K562 (cell line): Measurements from ENCODE around the gene RBM12. TPM values are rescaled to one million over a fixed set of nuclear protein-coding genes. Genes with fewer than 3 reads are reported as not detected.
A peak's percentile ranks its signal among the peaks of the same experiment; 100 is the strongest.

Experiments
- BHLHE40 ChIP-seq: IDR thresholded peaks from 2 replicates; pipeline ENCODE4 v1.6.1; 2011; ENCODE audit warnings: low read length, improper control_type of control experiment
- BRF2 ChIP-seq: IDR thresholded peaks from 3 replicates; pipeline ENCODE4 v1.6.1; 2011; ENCODE audit warnings: borderline replicate concordance, mild to moderate bottlenecking; ENCODE audit not compliant: insufficient read length, insufficient read depth
- FOXP4 ChIP-seq: sonication (generic); formaldehyde crosslinking; IDR thresholded peaks from 2 replicates; pipeline ENCODE4 v1.8.0; 2022; ENCODE audit warnings: mild to moderate bottlenecking, missing genetic modification reagents, borderline replicate concordance
- GATAD2A ChIP-seq: fragments of 450-650 bp; IDR thresholded peaks from 2 replicates; pipeline ENCODE4 v1.6.1; 2017
- HDAC1 ChIP-seq, 2 experiments: fragments of 450-650 bp; IDR thresholded peaks; 2 replicates each; pipeline ENCODE4 v1.6.1; 2016 to 2017; ENCODE audit warnings: inconsistent platforms in 1 of 2, mild to moderate bottlenecking in 1 of 2, moderate library complexity in 1 of 2
- ID3 ChIP-seq, 2 experiments: fragments of 250-450 bp in 1 of 2; fragments of 450-650 bp in 1 of 2; sonication (Bioruptor Pico) in 1 of 2; IDR thresholded peaks; 2 replicates each; pipeline versions ENCODE4 v1.6.1 to v1.8.0; 2016 to 2021; ENCODE audit warnings: mild to moderate bottlenecking in 2 of 2, moderate library complexity in 2 of 2, missing compliant biosample characterization in 1 of 2, missing genetic modification characterization in 1 of 2
- NFE2L1 ChIP-seq: fragments of 450-650 bp; IDR thresholded peaks from 2 replicates; pipeline ENCODE4 v1.6.1; 2016; ENCODE audit warnings: missing genetic modification characterization, low read depth, mild to moderate bottlenecking, missing compliant biosample characterization, moderate library complexity, borderline replicate concordance
- STAT6 ChIP-seq: sonication (generic); formaldehyde crosslinking; IDR thresholded peaks from 2 replicates; pipeline ENCODE4 v1.8.1; 2023; ENCODE audit warnings: mild to moderate bottlenecking, missing genetic modification reagents
- ZNF609 ChIP-seq: sonication (generic); formaldehyde crosslinking; IDR thresholded peaks from 2 replicates; pipeline ENCODE4 v1.8.1; 2023; ENCODE audit warnings: missing genetic modification reagents, mild to moderate bottlenecking, borderline replicate concordance
- ZNF639 ChIP-seq, 2 experiments: fragments of 200-800 bp in 1 of 2; sonication (Bioruptor generic) in 1 of 2; sonication (generic) in 1 of 2; formaldehyde crosslinking in 1 of 2; IDR thresholded peaks in 1 of 2; conservative IDR thresholded peaks in 1 of 2; 2 replicates each; pipeline versions ENCODE4 v1.5.0 to v1.6.1; 2016 to 2020; ENCODE audit warnings: missing compliant biosample characterization in 1 of 2, missing genetic modification characterization in 1 of 2, missing genetic modification reagents in 1 of 2
- ZNF695 ChIP-seq: fragments of 450-650 bp; formaldehyde crosslinking; IDR thresholded peaks from 2 replicates; pipeline ENCODE4 v1.4.0; 2020; ENCODE audit warnings: mild to moderate bottlenecking, moderate library complexity
- polyA plus RNA-seq, 8 experiments: library from polyadenylated mRNA; depleted of rRNA in 4 of 8; stranded (reverse) in 5 of 8; unstranded in 3 of 8; fragments of >200 nt; fragmentation: Nextera tagmentation in 2 of 8; fragmentation: Illumina TruSeq in 1 of 8; extraction: Ambion mirVana in 2 of 8; extraction: Trizol in 1 of 8; gene quantifications; 2 replicates each; pipeline versions ENCODE4 v1.2.1 to v1.2.3, GENCODE V29; 2011 to 2014; ENCODE audit warnings: inconsistent platforms in 1 of 8, missing spikeins in 1 of 8
- total RNA-seq, 7 experiments: library from RNA; depleted of rRNA in 6 of 7; stranded (reverse); fragments of >200 nt in 6 of 7; fragmentation: Illumina TruSeq in 2 of 7; extraction: Trizol in 2 of 7; gene quantifications; 2 replicates each; pipeline versions ENCODE4 v1.2.1 to v1.2.3, GENCODE V29; 2011 to 2021; ENCODE audit warnings: low replicate concordance in 1 of 7

The RBM12 gene
- total and polyA plus RNA-seq, 9 of the 15 experiments (the other 6 are each of a cell fraction or from before 2014, with no cell fraction given) = 5.0 to 162 (median 73.3) TPM

- TF ChIP-seq ZNF639 (CRISPR knock-in tag; conservative IDR thresholded peaks at IDR 0.05 in 1 of 2, IDR thresholded peaks at IDR 0.05 in 1 of 2) (peak in 1 of 2 experiments; percentile 77; a peak in 2 of 4 replicates), STAT6 (CRISPR knock-in tag) (peak; percentile 63), ID3 (CRISPR knock-in tag; IDR thresholded peaks at IDR 0.05) (no peak), ID3 (tag; IDR thresholded peaks at IDR 0.05) (peak; percentile 50; the same call in 1 of the 2 replicates), HDAC1 (IDR thresholded peaks at IDR 0.05) (peak in 1 of 2 experiments; percentile 36; a peak in 2 of 4 replicates), BRF2 (no peak), ZNF609 (no peak), ZNF695 (CRISPR knock-in tag) (no peak), FOXP4 (CRISPR knock-in tag) (peak; percentile 66; the same call in 1 of the 2 replicates), NFE2L1 (no peak), GATAD2A (0 out of 2 replicates have a peak, but pooled peaks have one; percentile 41), BHLHE40 (no peak)
These were observed at the start of gene RBM12, which contains the start of gene CPNE1 (continued) for GRCh38 chr20:35664466-35665206.
